ENCODE results near the gene TUBGCP2. TPM values are rescaled to one million over a fixed set of nuclear protein-coding genes. Genes with fewer than 3 reads are reported as not detected.

TUBGCP2 gene
- total and polyA plus RNA-seq, 2 of the 13 experiments (the other 11 are each of a cell fraction or from before 2014, with no cell fraction given) = 21.3 to 34.5 TPM

- TF ChIP-seq JDP2 (CRISPR knock-in tag; IDR thresholded peaks at IDR 0.05; ENCODE audit: borderline replicate concordance) = no peak
- no peak for TF ChIP-seq ZBTB40 (IDR thresholded peaks at IDR 0.05)
- 0 out of 2 replicates have a peak, but pooled peaks have one; percentile 7 for TF ChIP-seq ZBTB40 (CRISPR knock-in tag; IDR thresholded peaks at IDR 0.05)
- no peak for TF ChIP-seq ZBTB34 (CRISPR knock-in tag; IDR thresholded peaks at IDR 0.05)
- TF ChIP-seq ATAD3A (CRISPR knock-in tag; IDR thresholded peaks at IDR 0.05) = no peak
- peak; percentile 66; the same call in 1 of the 2 replicates for TF ChIP-seq ZNF235 (CRISPR knock-in tag; IDR thresholded peaks at IDR 0.05; ENCODE audit: borderline replicate concordance)
- TF ChIP-seq IRF9 (CRISPR knock-in tag; IDR thresholded peaks at IDR 0.05; ENCODE audit: borderline replicate concordance) = no peak; the same call in 1 of the 2 replicates
- TF ChIP-seq NR3C1 (CRISPR knock-in tag; IDR thresholded peaks at IDR 0.05) = no peak
- no peak for TF ChIP-seq IRF1 (CRISPR knock-in tag; IDR thresholded peaks at IDR 0.05; ENCODE audit: low read depth)
- no peak for TF ChIP-seq ATF4 (CRISPR knock-in tag; IDR thresholded peaks at IDR 0.05)
- TF ChIP-seq SYNCRIP (IDR thresholded peaks at IDR 0.05; ENCODE audit: insufficient read depth, low read depth, low read length) = no peak
- no peak for TF ChIP-seq IKZF5 (CRISPR knock-in tag; IDR thresholded peaks at IDR 0.05)
- no peak; the same call in 1 of the 2 replicates for TF ChIP-seq KAT7 (CRISPR knock-in tag; IDR thresholded peaks at IDR 0.05; ENCODE audit: borderline replicate concordance)
These were observed 48.0 kb upstream of the TUBGCP2 start (continued) for GRCh38 chr10:133356549-133357284.
